ENCODE data around the gene NKX1-2.

Gene NKX1-2

DNA sequence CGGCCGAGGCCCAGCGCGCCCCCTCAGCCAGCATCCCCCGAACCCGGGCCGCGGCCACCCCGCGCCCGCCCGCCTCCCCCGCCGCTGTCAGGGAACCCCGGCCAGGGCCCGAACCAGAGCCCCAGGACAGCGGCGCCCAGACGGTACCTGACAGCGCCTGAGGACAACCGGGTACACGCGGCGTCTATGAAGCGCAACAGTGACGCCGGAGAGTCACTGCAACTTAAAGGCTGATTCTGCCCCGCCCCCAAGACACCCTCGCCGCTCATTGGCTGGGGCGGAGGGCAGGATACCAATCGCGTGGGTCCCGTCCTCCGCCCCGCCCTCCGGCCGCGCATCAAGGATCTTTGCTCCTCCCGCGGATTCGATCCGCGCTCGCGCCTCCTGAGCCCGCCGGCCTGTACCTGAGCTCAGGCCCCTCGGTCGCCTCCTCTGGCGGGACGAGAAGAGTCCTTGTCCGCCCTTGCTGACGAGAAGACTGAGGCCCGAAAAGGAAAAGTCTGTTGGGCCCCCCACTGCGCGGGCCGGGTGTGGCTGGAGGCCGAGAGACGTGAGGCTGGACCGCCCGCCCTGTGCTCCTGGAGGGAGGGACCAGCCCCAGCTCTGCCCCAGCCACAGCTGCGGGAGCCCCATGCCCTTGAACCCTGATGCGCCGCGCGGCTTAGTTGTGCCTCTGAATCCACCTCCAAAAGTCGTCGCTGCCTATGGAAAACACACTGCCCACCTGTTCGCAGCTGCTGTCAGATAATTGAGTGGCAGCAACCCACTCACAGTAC lies 30.9 kb downstream of the NKX1-2 start, which contains the start of gene OAT (continued):
- TF ChIP-seq ZNF16 (tag by site-specific recombination; IDR thresholded peaks at IDR 0.05; ENCODE audit: low read depth) (no peak), ZNF791 (tag by site-specific recombination; IDR thresholded peaks at IDR 0.05) (no peak), IKZF3 (tag by site-specific recombination; IDR thresholded peaks at IDR 0.05) (0 out of 2 replicates have a peak, but pooled peaks have one; percentile 11), GLIS1 (tag by site-specific recombination; IDR thresholded peaks at IDR 0.05) (peak; percentile 90), ZNF350 (tag by site-specific recombination; IDR thresholded peaks at IDR 0.05) (no peak), OVOL3 (tag by site-specific recombination; IDR thresholded peaks at IDR 0.05) (no peak), MZF1 (tag by site-specific recombination; IDR thresholded peaks at IDR 0.05; ENCODE audit: borderline replicate concordance) (no peak), YY1 (tag by site-specific recombination; IDR thresholded peaks at IDR 0.05) (no peak), PRDM1 (tag by site-specific recombination; IDR thresholded peaks at IDR 0.05) (0 out of 2 replicates have a peak, but pooled peaks have one; percentile 20), ZNF529 (tag by site-specific recombination; IDR thresholded peaks at IDR 0.05; ENCODE audit: insufficient replicate concordance) (no peak), PBX3 (CRISPR knock-in tag; IDR thresholded peaks at IDR 0.05) (peak; percentile 66; the same call in 1 of the 2 replicates), ZNF449 (tag by site-specific recombination; IDR thresholded peaks at IDR 0.05) (no peak), ZNF701 (tag by site-specific recombination; IDR thresholded peaks at IDR 0.05) (no peak), ZIC2 (tag by site-specific recombination; IDR thresholded peaks at IDR 0.05) (peak; percentile 70), ZNF223 (tag by site-specific recombination; IDR thresholded peaks at IDR 0.05) (no peak), ZNF843 (tag by site-specific recombination; IDR thresholded peaks at IDR 0.05) (peak; percentile 65), ZNF664 (tag by site-specific recombination; IDR thresholded peaks at IDR 0.05) (no peak), GLI4 (tag by site-specific recombination; IDR thresholded peaks at IDR 0.05) (no peak), ZNF76 (tag by site-specific recombination; IDR thresholded peaks at IDR 0.05; ENCODE audit: borderline replicate concordance, low read depth) (no peak), ZNF248 (tag by site-specific recombination; IDR thresholded peaks at IDR 0.05) (no peak), ZNF692 (tag by site-specific recombination; IDR thresholded peaks at IDR 0.05) (no peak; the same call in 1 of the 2 replicates), ZNF747 (tag by site-specific recombination; IDR thresholded peaks at IDR 0.05) (no peak), ZNF48 (tag by site-specific recombination; IDR thresholded peaks at IDR 0.05) (no peak), ZNF341 (tag by site-specific recombination; IDR thresholded peaks at IDR 0.05; ENCODE audit: low read depth) (peak; percentile 78), KLF16 (tag by site-specific recombination; IDR thresholded peaks at IDR 0.05) (no peak), ZNF311 (tag by site-specific recombination; IDR thresholded peaks at IDR 0.05; ENCODE audit: borderline replicate concordance) (no peak), MYNN (tag by site-specific recombination; IDR thresholded peaks at IDR 0.05; ENCODE audit: borderline replicate concordance) (no peak), KLF7 (tag by site-specific recombination; IDR thresholded peaks at IDR 0.05; ENCODE audit: borderline replicate concordance) (peak; percentile 84; the same call in 1 of the 2 replicates), ZNF792 (tag by site-specific recombination; IDR thresholded peaks at IDR 0.05) (peak; percentile 40; the same call in 1 of the 2 replicates), ZNF488 (tag by site-specific recombination; IDR thresholded peaks at IDR 0.05) (no peak), ZNF121 (tag by site-specific recombination; IDR thresholded peaks at IDR 0.05) (no peak)
- TF ChIP-seq, protein P1, sequence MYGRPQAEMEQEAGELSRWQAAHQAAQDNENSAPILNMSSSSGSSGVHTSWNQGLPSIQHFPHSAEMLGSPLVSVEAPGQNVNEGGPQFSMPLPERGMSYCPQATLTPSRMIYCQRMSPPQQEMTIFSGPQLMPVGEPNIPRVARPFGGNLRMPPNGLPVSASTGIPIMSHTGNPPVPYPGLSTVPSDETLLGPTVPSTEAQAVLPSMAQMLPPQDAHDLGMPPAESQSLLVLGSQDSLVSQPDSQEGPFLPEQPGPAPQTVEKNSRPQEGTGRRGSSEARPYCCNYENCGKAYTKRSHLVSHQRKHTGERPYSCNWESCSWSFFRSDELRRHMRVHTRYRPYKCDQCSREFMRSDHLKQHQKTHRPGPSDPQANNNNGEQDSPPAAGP (tag by site-specific recombination; IDR thresholded peaks at IDR 0.05), result peak; percentile 79
- TF ChIP-seq, protein P2, sequence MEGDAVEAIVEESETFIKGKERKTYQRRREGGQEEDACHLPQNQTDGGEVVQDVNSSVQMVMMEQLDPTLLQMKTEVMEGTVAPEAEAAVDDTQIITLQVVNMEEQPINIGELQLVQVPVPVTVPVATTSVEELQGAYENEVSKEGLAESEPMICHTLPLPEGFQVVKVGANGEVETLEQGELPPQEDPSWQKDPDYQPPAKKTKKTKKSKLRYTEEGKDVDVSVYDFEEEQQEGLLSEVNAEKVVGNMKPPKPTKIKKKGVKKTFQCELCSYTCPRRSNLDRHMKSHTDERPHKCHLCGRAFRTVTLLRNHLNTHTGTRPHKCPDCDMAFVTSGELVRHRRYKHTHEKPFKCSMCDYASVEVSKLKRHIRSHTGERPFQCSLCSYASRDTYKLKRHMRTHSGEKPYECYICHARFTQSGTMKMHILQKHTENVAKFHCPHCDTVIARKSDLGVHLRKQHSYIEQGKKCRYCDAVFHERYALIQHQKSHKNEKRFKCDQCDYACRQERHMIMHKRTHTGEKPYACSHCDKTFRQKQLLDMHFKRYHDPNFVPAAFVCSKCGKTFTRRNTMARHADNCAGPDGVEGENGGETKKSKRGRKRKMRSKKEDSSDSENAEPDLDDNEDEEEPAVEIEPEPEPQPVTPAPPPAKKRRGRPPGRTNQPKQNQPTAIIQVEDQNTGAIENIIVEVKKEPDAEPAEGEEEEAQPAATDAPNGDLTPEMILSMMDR (tag by site-specific recombination; IDR thresholded peaks at IDR 0.05), result peak; percentile 66; the same call in 1 of the 2 replicates
